Subcutaneous adipose tissue (tissue), 4 donors: Measurements from ENCODE around the gene PRCP. TPM values are rescaled to one million over a fixed set of nuclear protein-coding genes. Genes with fewer than 3 reads are reported as not detected.

Experiments
- CTCF ChIP-seq: fragments of 450-650 bp; IDR thresholded peaks from one replicate; pipeline ENCODE4 v1.5.1; 2016; ENCODE audit warnings: low read depth, mild to moderate bottlenecking, control low read depth, antibody characterized with exemption, moderate library complexity
- total RNA-seq, 4 donors: library from RNA; depleted of rRNA; stranded (reverse); fragments of >200 nt; gene quantifications; one replicate each; pipeline ENCODE4 v1.1.0, GENCODE V29; 2016

Gene PRCP
- total RNA-seq, 4 donors from 2014 or later: 45.2 to 126 (median 95.7) TPM

GRCh38 chr11:82872377-82873150 lies 27.7 kb downstream of the PRCP start:
- no peak for TF ChIP-seq CTCF

- TF ChIP-seq CTCF: no peak
These were observed 28.6 kb downstream of the PRCP start for GRCh38 chr11:82871646-82872045.

GRCh38 chr11:82869657-82870056 lies 30.6 kb downstream of the PRCP start:
- TF ChIP-seq CTCF: no peak

- TF ChIP-seq CTCF: no peak
These were observed 32.6 kb downstream of the PRCP start for GRCh38 chr11:82867495-82868082.

GRCh38 chr11:82865841-82866240 lies 34.4 kb downstream of the PRCP start:
- TF ChIP-seq CTCF: no peak

GRCh38 chr11:82864268-82864667 lies 36.0 kb downstream of the PRCP start:
- TF ChIP-seq CTCF: no peak

GRCh38 chr11:82863209-82863608 lies 37.0 kb downstream of the PRCP start:
- TF ChIP-seq CTCF: no peak
